K562 (cell line): ENCODE measurements around the gene TRIO. TPM values are rescaled to one million over a fixed set of nuclear protein-coding genes. Genes with fewer than 3 reads are reported as not detected.

Source experiments
- ATAC-seq: fragments of 200-7000 bp; cut with Tn5 transposase; 3 replicates; pipeline ENCODE4 v1.9.1; 2020; ENCODE audit warnings: moderate library complexity
- BruUV-seq: library from RNA; stranded (reverse); fragments of 400-500 nt; replicated peaks from 2 replicates; lab custom pipeline; 2021; lab: Mats Ljungman, UMichigan
- CTCF ChIA-PET: fragments of 300-600 bp; formaldehyde crosslinking; extraction: SDS; loops from one replicate; lab custom pipeline; 2021; ENCODE audit warnings: low intra/inter-chr PET ratio; lab: Yijun Ruan, JAX
- POLR2A ChIA-PET: fragments of 300-600, 350-650 bp; sonication (Branson Sonifier 250); formaldehyde crosslinking; extraction: SDS; loops from one replicate; lab custom pipeline; 2021; ENCODE audit warnings: antibody characterized with exemption, inconsistent platforms; lab: Yijun Ruan, JAX
- DNase-seq, 4 experiments: peaks; one replicate each; pipeline versions ENCODE4 v3.0.0 to v3.0.0-alpha.2; 2011 to 2018; ENCODE audit warnings: low spot score in 3 of 4, mixed read lengths in 3 of 4; ENCODE audit errors: extremely low read depth in 1 of 4
- FAIRE-seq: peaks from 2 replicates; lab custom pipeline; 2011; peaks lifted over from hg19 to GRCh38; lab: Jason Lieb, UNC
- H2AFZ ChIP-seq: 2 replicates; pipeline ENCODE4 v1.6.0; 2011; ENCODE audit warnings: low read depth, low read length, control low read depth, inconsistent platforms
- H3K27ac ChIP-seq: fragments of 200-600 bp; 3 replicates; pipeline ENCODE4 v1.8.0; 2011; ENCODE audit warnings: low read depth, mild to moderate bottlenecking, control low read depth, inconsistent platforms, low read length, moderate library complexity, mixed read lengths; ENCODE audit errors: extremely low read depth
- H3K27me3 ChIP-seq, 2 experiments: fragments of 300-600 bp in 1 of 2; 2 replicates in 1 of 2; 3 replicates in 1 of 2; pipeline versions ENCODE4 v1.6.0 to v1.8.0; 2011; ENCODE audit warnings: inconsistent platforms in 2 of 2, low read length in 2 of 2, mild to moderate bottlenecking in 1 of 2, mixed read lengths in 1 of 2, moderate library complexity in 1 of 2; ENCODE audit not compliant: control insufficient read depth in 2 of 2, insufficient read depth in 2 of 2
- H3K36me3 ChIP-seq: fragments of 300-600 bp; 3 replicates; pipeline ENCODE4 v1.8.0; 2011; ENCODE audit warnings: mild to moderate bottlenecking, low read length, inconsistent platforms; ENCODE audit not compliant: control insufficient read depth, insufficient read depth
- H3K4me1 ChIP-seq, 2 experiments: fragments of 200-600 bp in 1 of 2; replicated peaks in 1 of 2; 2 replicates in 1 of 2; 3 replicates in 1 of 2; pipeline versions ENCODE4 v1.5.1 to v1.8.0; 2011; ENCODE audit warnings: inconsistent platforms in 2 of 2, low read length in 2 of 2, mild to moderate bottlenecking in 1 of 2, mixed read lengths in 1 of 2, moderate library complexity in 1 of 2; ENCODE audit not compliant: control insufficient read depth in 2 of 2, insufficient read depth in 2 of 2
- H3K4me2 ChIP-seq: 2 replicates; pipeline ENCODE4 v1.6.1; 2011; ENCODE audit warnings: low read length, control low read depth, inconsistent platforms, mixed read lengths; ENCODE audit not compliant: insufficient read depth
- H3K4me3 ChIP-seq: fragments of 200-600 bp; sonication (generic), shearing (Covaris generic); 2 replicates; pipeline ENCODE4 v1.5.1; 2016; ENCODE audit warnings: control low read depth, inconsistent platforms
- H3K79me2 ChIP-seq: fragments of 200-600 bp; 3 replicates; pipeline ENCODE4 v1.8.0; 2011; ENCODE audit warnings: low read length, inconsistent platforms; ENCODE audit not compliant: control insufficient read depth, insufficient read depth
- H3K9ac ChIP-seq, 2 experiments: 2 replicates each; pipeline versions ENCODE4 v1.6.0 to v1.6.1; 2011; ENCODE audit warnings: low read depth in 2 of 2, low read length in 2 of 2, control low read depth in 1 of 2, inconsistent platforms in 1 of 2, mild to moderate bottlenecking in 1 of 2, mixed read lengths in 1 of 2; ENCODE audit not compliant: insufficient read depth in 1 of 2
- H3K9me1 ChIP-seq: one replicate; pipeline ENCODE4 v1.6.0; 2011; ENCODE audit warnings: inconsistent platforms, mild to moderate bottlenecking, low read length, moderate library complexity; ENCODE audit not compliant: control insufficient read depth, insufficient read depth
- H3K9me3 ChIP-seq: replicated peaks from 2 replicates; pipeline ENCODE4 v1.5.1; 2011; ENCODE audit warnings: low read depth, low read length, inconsistent platforms; ENCODE audit not compliant: control insufficient read depth, insufficient read depth
- H4K20me1 ChIP-seq: replicated peaks from 2 replicates; pipeline ENCODE4 v1.6.1; 2011; ENCODE audit warnings: low read length, inconsistent platforms, mixed read lengths; ENCODE audit not compliant: control insufficient read depth, insufficient read depth
- ELK3 ChIP-seq: fragments of 450-650 bp; formaldehyde crosslinking; IDR thresholded peaks from 2 replicates; pipeline ENCODE4 v1.4.0; 2020; ENCODE audit warnings: mild to moderate bottlenecking
- MGA ChIP-seq: fragments of 450-650 bp; IDR thresholded peaks from 2 replicates; pipeline ENCODE4 v1.6.1; 2016; ENCODE audit warnings: mild to moderate bottlenecking, moderate library complexity
- RFX5 ChIP-seq: IDR thresholded peaks from 2 replicates; pipeline ENCODE4 v1.6.1; 2011; ENCODE audit warnings: low read depth, mild to moderate bottlenecking, improper control_type of control experiment, low read length
- SRF ChIP-seq, 2 experiments: fragments of 250-450, 450-650 bp in 1 of 2; sonication (Bioruptor Pico) in 1 of 2; sonication (generic) in 1 of 2; formaldehyde crosslinking; IDR thresholded peaks; 2 replicates each; pipeline versions ENCODE4 v1.5.0 to v1.5.1; 2020 to 2022; ENCODE audit warnings: mild to moderate bottlenecking in 1 of 2, missing genetic modification reagents in 1 of 2
- ZHX1 ChIP-seq: fragments of 150-350 bp; conservative IDR thresholded peaks from 2 replicates; pipeline ENCODE4 v1.6.1; 2014; ENCODE audit warnings: low read length
- WGBS: fragments of 100-300 bp; shearing (Covaris generic); methylation state at CpG from one replicate; pipeline ENCODE4 v1.1.6; 2016; ENCODE audit warnings: low coverage, mixed read lengths; ENCODE audit not compliant: insufficient coverage; ENCODE audit errors: missing lambda C conversion rate; 5-methylcytosine and 5-hydroxymethylcytosine counted together
- in situ Hi-C: fragments of 300-500 bp; cut with MboI; formaldehyde crosslinking; loops from 4 replicates; pipeline ENCODE4 v1.15.0; 2018; ENCODE audit warnings: inconsistent platforms, mixed read lengths
- intact Hi-C: fragments of 100-400 bp; cut with micrococcal nuclease; formaldehyde crosslinking; loops from 2 replicates; pipeline ENCODE4 v1.14.2; 2022
- polyA plus RNA-seq, 8 experiments: library from polyadenylated mRNA; depleted of rRNA in 4 of 8; stranded (reverse) in 5 of 8; unstranded in 3 of 8; fragments of >200 nt; fragmentation: Nextera tagmentation in 2 of 8; fragmentation: Illumina TruSeq in 1 of 8; extraction: Ambion mirVana in 2 of 8; extraction: Trizol in 1 of 8; gene quantifications; 2 replicates each; pipeline versions ENCODE4 v1.2.1 to v1.2.3, GENCODE V29; 2011 to 2014; ENCODE audit warnings: inconsistent platforms in 1 of 8, missing spikeins in 1 of 8
- total RNA-seq, 7 experiments: library from RNA; depleted of rRNA in 6 of 7; stranded (reverse); fragments of >200 nt in 6 of 7; fragmentation: Illumina TruSeq in 2 of 7; extraction: Trizol in 2 of 7; gene quantifications; 2 replicates each; pipeline versions ENCODE4 v1.2.1 to v1.2.3, GENCODE V29; 2011 to 2021; ENCODE audit warnings: low replicate concordance in 1 of 7

Gene TRIO
- total and polyA plus RNA-seq, 9 of the 15 experiments (the other 6 are each of a cell fraction or from before 2014, with no cell fraction given) = 0.24 to 5.0 (median 1.1) TPM

GRCh38 chr5:14134083-14134482 lies 9.1 kb upstream of the TRIO start:
- POLR2A ChIA-PET = no interaction called here
- no peaks in the 10 kb centered on the region for H3K9me1 ChIP-seq
- H3K79me2 ChIP-seq = no peaks in the 10 kb centered on the region
- no peaks in the 10 kb centered on the region for H3K36me3 ChIP-seq
- in situ Hi-C loops = no loop called here
- H3K4me2 ChIP-seq = no peak overlapping the region
- H3K9ac ChIP-seq = no peak overlapping the region
- TF ChIP-seq RFX5 (no peak), ZHX1 (no peak), MGA (no peak), SRF (CRISPR knock-in tag; IDR thresholded peaks at IDR 0.05) (no peak), ELK3 (CRISPR knock-in tag) (no peak)
- TF ChIP-seq, all 486 proteins: peak for 0
- no TSS peak for BruUV-seq
- H3K27ac ChIP-seq = no peak overlapping the region
- H3K4me3 ChIP-seq = no peak overlapping the region
- peaks cover 1 to 5% of the 10 kb centered on the region in 2 experiments; a peak in 1 of 5 replicates for H3K27me3 ChIP-seq
- ATAC-seq (no peak), FAIRE-seq (no peak), DNase-seq (no peak)
- no peaks in the 10 kb centered on the region for H4K20me1 ChIP-seq
- H3K9me3 ChIP-seq = no peaks in the 10 kb centered on the region
- H3K4me1 ChIP-seq = no peaks in the 10 kb centered on the region
- 0% methylated on average over 1 of the region's 1 CpG for WGBS
- CTCF ChIA-PET = no interaction called here
- H2AFZ ChIP-seq = no peak overlapping the region
- intact Hi-C loops = no loop called here
